GM12878 (cell line): ENCODE results near the gene STRIP2.

Experiments used
- CTCF ChIP-seq, 3 experiments: IDR thresholded peaks in 2 of 3; conservative IDR thresholded peaks in 1 of 3; 2 replicates each; pipeline ENCODE4 v1.5.1; 2011; ENCODE audit warnings: low read depth in 3 of 3, low read length in 3 of 3, mild to moderate bottlenecking in 3 of 3, control low read depth in 2 of 3, moderate library complexity in 2 of 3, inconsistent platforms in 1 of 3, mixed read lengths in 1 of 3; ENCODE audit not compliant: control insufficient read depth in 2 of 3, insufficient read depth in 1 of 3; ENCODE audit errors: extremely low read depth in 1 of 3
- JUNB ChIP-seq: IDR thresholded peaks from 2 replicates; pipeline ENCODE4 v1.6.1; 2016; ENCODE audit warnings: antibody characterized with exemption, mild to moderate bottlenecking
- MXI1 ChIP-seq: fragments of 150-350 bp; IDR thresholded peaks from 2 replicates; pipeline ENCODE4 v1.6.1; 2011; ENCODE audit warnings: low read depth, mild to moderate bottlenecking, inconsistent platforms, low read length, improper control_type of control experiment
- NR2C2 ChIP-seq: IDR thresholded peaks from 2 replicates; pipeline ENCODE4 v1.6.1; 2011; ENCODE audit warnings: borderline replicate concordance, low read depth; ENCODE audit not compliant: control insufficient read depth, insufficient read length
- ZNF274 ChIP-seq: IDR thresholded peaks from one replicate; pipeline ENCODE4 v1.8.0; 2011; ENCODE audit not compliant: insufficient read length, insufficient read depth

DNA sequence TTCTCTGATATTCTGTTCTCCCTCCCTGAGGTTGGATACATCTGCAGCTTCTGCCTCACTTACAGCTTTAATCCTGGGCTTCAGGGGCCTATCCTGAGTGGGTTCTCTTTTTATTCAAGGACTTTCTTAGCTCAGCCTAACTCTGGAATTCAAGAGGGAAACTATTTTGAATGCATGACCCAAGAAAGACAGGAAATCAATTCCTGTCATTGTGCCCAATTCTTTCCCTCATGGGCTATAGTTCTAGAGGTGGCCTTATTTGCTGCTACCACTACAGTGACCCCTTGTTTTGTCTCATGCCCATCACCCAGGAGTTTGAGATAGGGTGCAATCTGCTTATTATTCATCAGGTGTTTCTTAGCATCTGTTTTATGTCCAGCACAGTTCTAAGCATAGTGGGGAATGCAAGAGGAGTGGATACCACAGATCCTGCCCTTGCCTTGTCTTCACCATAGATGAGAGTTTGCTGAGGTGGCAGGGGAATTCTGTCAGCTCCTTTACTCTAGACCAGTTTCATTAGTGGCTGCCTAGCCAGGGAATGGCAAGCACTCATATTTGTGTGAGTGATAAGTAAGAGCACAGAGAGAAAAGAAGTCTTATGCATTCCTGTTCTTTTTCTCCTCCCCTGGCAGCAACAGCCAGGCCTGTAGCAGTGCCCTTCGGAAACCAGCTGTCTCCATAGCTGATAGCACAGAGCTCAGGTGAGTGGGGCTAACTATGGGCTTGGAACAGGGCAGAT, 19.4 kb downstream of the STRIP2 start:
- no peak for TF ChIP-seq MXI1
- TF ChIP-seq CTCF (IDR thresholded peaks at IDR 0.05 in 2 of 3, conservative IDR thresholded peaks at IDR 0.05 in 1 of 3; ENCODE audit: control insufficient read depth in 2 of 3, extremely low read depth in 1 of 3, insufficient read depth in 1 of 3, low read depth in 3 of 3, low read length in 3 of 3) = no peak
- no peak for TF ChIP-seq ZNF274
- no peak for TF ChIP-seq JUNB
- no peak for TF ChIP-seq NR2C2
